DMS53 (cell line): ENCODE data around the gene ZNF287.

Source experiments
- DNase-seq: peaks from one replicate; lab custom pipeline; 2025; lab: John Stamatoyannopoulos, UW

ZNF287 gene

GRCh38 chr17:16516594-16517051, 52.4 kb downstream of the ZNF287 start:
- peak; percentile 62 for DNase-seq

- DNase-seq, result no peak
Observed at GRCh38 chr17:16515933-16516332, 53.1 kb downstream of the ZNF287 start.

GRCh38 chr17:16513873-16514272, 55.1 kb downstream of the ZNF287 start:
- no peak for DNase-seq

- peak; percentile 44 for DNase-seq
Observed at GRCh38 chr17:16512011-16512410, 57.0 kb downstream of the ZNF287 start.

- DNase-seq, result no peak
Observed at GRCh38 chr17:16511593-16511992, 57.4 kb downstream of the ZNF287 start.

- no peak for DNase-seq
Observed at GRCh38 chr17:16507918-16508533, 61.0 kb downstream of the ZNF287 start.

GRCh38 chr17:16506188-16506587, 62.8 kb downstream of the ZNF287 start:
- no peak for DNase-seq

GRCh38 chr17:16504984-16505383, 64.0 kb downstream of the ZNF287 start:
- no peak for DNase-seq
